Stimulated activated CD4-positive, alpha-beta T cell treated with anti-CD3 and anti-CD28 coated beads, Interleukin-2, amount 100 ng/mL, for 4 hours (primary cell): ENCODE results near the gene KLHL6.
"Not testable (repeated sequence)": the region's sequence is repeated elsewhere in the genome, so short reads cannot be mapped to it uniquely, and the experiment has no call there.

ENCODE experiments used
- DNase-seq: peaks from one replicate; pipeline ENCODE4 v3.0.0-alpha.2; 2020; ENCODE audit warnings: low read depth

Gene KLHL6, protein sequence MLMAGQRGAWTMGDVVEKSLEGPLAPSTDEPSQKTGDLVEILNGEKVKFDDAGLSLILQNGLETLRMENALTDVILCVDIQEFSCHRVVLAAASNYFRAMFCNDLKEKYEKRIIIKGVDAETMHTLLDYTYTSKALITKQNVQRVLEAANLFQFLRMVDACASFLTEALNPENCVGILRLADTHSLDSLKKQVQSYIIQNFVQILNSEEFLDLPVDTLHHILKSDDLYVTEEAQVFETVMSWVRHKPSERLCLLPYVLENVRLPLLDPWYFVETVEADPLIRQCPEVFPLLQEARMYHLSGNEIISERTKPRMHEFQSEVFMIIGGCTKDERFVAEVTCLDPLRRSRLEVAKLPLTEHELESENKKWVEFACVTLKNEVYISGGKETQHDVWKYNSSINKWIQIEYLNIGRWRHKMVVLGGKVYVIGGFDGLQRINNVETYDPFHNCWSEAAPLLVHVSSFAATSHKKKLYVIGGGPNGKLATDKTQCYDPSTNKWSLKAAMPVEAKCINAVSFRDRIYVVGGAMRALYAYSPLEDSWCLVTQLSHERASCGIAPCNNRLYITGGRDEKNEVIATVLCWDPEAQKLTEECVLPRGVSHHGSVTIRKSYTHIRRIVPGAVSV

DNA sequence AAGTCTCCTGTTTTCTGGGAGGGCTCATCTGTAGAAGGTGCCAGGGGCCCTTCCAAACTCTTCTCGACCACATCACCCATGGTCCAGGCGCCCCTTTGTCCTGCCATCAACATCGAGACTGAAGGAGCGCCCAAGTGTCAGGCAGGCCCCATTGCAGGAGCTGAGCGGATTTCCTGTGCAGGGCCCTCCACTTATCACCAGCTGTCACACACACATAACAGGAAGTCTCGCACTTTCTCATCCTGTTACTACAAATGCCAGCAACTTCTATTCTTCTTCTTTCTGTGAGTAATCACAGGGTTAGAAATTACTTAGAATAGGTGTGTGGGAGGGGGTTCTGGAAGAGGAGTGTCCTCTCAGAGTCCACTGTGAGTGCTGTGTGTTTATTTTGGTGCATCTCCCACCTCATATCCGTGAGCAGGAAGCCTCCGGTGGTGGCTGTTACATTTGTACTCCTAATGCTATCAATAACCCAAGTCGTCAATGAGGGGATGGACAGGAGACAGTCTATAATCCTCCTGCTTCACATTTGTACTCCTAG, at the start of gene KLHL6:
TSS of gene KLHL6 (minus strand) at position 166 of the 541 bp plus-strand sequence. CDS start at position 113, 53 bp downstream.
- DNase-seq = peak; percentile 59

DNA sequence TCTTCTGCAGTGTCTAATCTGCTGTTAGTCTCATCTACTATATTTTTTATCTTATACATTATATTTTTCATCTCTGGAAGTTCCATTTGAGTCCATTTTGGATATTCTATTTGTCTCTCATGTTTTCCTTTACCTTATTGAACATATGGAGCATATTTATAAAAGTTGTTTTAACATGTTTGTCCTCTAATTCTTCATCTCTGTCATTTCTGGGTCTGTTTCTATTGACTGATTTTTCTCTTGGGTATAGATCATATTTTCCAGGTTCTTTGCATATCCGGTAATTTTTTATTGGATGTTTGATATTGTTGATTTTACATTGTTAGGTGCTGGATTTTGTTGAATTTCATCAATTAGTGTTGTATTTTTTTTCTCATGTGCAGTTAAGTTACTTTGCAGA, 42.5 kb upstream of the KLHL6 start:
- DNase-seq = no peak

DNA sequence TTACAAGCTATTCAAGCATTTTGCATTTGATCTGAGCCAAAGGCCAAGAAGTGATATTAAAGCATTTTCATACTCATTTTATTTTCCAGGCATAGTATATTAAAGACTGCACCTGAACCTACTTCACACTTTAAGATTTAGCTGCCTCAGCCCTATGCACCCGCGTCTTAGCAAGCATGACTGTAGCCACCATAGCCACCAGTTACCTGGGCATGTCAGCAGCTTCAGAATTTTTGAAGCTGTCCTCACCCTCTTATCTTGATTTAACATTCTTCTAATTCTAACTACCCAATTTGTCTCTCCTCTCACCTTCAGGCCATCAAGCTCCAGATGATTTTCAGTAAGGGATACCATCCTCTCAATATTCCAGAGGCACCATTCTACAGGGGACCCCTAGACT, 39.1 kb upstream of the KLHL6 start:
- DNase-seq = no peak

DNA sequence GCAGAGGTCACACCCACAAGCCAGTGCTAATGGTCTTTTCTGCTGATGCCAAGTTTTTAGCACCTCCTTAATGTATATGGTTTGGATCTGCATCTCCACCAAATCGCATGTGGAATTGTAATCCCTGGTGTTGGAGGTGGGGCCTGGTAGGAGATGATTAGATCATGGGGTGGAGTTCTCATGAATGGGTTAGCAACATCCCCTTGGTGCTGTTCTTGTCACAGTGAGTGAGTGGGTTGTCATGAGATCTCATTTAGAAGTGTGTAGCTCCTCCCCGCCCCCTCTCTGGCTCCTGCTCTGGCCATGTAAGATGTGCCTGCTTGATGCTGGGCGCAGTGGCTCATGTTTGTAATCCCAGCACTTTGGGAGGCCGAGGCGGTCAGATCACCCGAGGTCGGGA, 37.3 kb upstream of the KLHL6 start:
- DNase-seq = no peak

DNA sequence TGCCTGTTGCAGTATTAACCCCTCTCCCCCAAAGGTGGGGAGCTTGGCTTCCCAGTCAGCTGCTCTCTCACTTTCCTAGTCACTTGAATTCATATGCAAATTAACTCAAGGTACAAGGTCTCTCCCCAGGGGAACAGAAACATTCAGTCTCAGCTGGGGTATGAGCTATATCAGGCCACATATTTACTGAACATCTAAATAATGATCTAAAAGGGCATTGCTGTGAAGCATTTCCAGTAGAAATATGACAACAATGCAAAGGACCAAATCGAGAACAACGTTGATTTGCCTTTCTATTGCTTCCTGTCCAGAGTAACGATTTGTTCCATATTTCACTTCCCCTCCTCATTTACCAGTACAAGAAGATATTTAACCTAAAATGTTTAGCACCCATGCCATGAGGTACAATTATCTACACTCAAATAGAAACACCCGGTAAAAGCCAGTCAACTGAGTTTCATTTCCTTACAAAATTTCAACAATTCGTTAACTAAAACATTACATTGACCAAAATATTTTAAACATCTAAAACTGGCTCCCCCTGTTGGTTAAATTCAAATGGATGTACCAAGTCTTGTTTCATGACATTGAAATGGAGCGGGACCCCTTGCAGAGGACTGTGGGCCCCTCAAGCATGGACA, 36.5 kb upstream of the KLHL6 start:
- no peak for DNase-seq

DNA sequence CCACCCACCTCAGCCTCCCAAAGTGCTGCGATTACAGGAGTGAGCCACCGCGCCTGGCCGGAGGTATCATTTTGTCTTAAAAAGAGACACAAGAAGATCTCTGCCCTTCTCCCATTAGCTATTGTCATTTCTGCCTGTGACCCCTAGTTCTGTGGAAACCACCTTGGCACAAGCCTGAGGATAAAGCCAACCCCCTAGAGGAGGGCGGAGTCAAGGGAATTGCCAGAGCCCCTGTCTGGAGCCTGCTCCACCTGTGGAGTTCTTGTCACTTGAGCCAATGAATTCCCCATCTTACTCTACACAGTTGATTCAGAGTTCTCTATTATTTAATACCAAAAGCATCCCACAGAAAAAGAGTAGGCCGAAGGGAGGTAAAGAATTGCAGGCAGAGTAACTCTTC, 34.9 kb upstream of the KLHL6 start:
- no peak for DNase-seq

DNA sequence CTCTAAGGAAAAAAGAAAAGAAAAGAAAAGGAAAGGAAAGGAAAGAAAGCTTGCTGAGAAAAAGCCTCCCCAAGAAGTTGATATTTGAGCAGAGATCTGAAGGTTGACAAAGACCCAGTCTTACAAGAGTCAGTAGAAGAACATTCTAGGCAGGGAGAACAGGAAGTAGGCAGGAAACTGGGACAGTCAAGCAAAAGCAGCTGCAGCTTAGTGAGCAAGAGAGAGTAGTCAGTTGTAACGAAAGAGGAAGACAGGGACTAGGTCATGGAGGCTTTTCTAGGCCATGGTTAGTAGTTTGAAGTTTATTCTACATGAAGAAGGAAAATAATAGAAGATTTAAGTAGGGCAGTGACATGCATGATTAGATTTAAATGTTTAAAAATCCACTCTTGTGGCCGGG, 31.8 kb upstream of the KLHL6 start:
- no peak for DNase-seq

DNA sequence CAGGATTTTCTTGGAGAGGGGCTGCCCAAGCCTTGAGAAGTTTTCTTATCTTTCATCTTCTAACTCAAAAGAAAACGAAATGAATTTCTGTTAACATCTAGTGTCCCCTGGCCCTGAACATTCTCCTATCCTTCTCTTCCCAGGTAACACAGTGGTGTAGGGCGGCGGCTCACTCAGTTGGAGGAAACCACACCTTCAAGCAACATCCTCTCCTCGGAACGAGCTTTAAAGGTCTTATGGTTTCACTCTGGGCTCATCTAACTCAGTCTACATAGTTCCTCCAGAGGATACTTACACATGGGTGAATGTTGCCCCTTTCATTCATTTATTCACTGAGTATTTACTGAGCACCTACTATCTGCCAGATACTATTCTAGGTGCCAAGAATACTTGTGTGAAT, 31.0 kb upstream of the KLHL6 start:
- DNase-seq = no peak

DNA sequence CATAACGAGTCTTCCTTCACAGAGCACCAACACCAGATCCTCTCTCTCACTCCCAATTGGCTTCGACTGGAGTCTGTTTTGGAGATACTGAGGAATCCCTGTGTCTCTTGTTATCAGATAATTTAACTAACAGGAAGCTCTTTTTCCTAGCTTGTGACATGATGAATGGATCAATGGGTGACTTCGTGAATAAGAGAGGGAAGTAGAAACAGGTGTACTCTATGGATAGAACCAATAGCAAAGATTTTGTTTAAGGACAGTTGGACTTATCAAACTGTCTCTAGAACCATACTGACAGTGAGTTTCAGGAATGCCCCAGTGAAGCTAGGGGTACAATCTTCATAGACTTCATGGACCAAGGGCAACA, 29.4 kb upstream of the KLHL6 start:
- DNase-seq = no peak

DNA sequence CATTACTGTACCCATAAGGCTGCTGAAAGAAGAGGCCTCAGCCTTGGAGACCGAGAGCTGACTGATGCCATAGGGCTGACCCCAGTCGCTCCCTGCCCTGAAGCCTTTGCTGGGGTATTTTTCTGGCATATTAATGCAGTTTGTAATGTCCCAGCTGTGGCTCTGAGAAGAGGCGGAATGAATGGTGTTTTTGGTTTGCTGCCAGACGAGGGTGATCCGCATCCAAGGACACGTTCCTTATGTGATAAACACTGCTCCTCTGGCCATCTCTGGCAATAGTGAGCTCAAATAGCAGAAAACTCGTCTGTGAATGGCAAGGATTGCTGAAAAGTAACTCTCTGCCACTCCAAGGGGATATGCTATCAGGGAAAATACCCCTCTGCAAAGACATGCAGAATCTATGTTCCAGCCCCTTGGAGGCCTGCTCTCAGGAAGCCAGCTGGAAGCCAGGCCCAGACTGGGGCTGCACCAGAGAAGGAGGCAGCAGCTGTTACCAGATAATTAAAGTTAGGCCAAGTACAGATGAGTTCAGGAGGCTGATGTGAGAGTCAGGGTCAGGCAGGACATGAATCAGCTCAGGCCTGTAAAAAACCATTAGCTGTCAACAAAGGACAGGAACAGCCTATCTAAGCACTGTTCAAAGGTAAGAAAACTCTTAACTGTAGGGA, 28.9 kb upstream of the KLHL6 start:
- DNase-seq = no peak

DNA sequence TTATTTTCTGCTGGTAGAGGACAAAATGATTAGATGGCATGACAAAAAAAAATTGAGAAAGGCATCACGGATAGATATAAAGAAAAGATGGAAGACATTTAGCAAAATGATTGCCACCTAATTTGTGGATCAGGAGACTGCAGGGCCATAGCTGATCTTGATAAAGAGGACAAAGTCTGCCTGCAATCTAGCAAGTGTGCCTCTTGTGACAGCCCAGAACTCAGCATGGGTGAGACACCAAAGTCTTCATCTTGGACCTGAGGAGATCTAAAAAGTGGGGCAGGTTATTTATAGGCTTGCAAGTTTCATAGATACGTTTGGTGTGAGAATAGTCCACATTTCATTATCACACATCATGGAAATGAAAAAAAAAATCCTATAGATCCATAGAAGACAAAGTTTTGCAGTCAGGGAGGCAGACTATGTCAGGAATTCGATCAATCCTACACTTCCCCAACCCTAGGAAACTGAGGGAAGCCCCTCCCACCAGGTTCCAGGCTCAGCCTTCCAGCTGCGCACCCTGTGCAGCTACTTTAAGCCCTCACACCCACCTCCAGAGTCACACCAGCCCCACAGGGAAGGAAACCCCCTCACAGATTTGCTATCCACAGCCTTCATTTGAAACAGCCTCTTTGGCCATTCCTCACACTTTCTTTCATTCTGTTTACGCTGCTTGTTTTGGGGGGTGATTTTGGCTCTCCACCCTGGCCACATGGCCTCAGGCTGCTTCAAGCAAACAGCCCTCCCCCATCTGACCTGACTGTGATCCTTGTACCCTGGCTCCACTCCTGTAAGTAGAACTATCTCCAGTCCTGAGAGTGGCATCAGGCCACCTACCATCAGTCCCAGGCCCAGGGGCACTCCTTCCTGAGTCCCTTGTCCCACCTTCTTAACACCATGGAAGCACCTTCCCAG, 28.1 kb upstream of the KLHL6 start:
- no peak for DNase-seq

DNA sequence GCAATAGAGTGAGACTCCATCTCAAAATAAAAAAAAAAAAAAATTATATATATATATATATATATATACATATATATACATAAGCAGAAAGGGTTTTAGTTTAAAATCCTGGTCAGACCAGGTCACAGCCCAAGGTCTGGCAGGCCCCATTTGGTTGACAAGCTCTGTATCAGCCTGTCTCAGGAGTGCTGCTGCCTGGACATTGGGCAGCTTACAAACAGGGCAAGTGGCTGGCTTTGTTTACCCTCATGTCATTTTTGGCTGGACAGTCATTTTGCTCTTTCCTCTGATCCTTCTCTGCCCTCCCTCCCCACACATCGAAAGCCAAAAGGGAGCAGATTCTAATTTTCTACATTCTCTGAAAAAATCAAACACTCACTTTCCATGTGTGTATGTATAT, 26.7 kb upstream of the KLHL6 start:
- no peak for DNase-seq

DNA sequence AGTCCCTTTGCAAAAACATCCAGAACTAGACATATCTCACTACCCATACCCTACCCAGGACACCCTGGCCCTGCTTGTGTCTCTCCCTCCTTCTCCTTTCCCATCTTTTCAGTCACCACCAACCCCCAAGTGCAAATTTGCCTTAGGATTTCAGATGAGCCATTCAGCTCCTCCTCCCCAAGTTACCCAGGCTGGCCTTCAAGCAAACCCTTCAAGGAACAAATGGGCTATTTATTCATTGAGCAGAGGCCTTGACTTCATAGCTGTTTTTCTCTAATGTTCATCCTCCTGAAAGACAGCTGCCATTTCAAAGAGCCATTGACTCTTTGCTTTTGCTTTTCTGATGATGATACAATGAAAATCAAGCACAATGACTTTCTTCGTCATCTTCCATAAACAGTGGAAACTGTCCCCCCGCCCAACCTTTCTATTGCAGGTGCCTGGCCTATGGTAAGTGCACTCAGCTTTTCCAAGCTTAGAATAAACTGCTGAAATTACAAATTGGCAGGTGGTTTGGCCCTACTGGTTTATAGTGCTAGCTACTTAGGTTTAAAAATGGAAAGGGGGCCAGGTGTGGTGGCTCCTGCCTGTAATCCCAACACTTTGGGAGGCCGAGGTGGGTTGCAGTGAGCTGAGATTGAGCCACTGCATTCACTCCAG, 26.1 kb upstream of the KLHL6 start:
- no peak for DNase-seq

DNA sequence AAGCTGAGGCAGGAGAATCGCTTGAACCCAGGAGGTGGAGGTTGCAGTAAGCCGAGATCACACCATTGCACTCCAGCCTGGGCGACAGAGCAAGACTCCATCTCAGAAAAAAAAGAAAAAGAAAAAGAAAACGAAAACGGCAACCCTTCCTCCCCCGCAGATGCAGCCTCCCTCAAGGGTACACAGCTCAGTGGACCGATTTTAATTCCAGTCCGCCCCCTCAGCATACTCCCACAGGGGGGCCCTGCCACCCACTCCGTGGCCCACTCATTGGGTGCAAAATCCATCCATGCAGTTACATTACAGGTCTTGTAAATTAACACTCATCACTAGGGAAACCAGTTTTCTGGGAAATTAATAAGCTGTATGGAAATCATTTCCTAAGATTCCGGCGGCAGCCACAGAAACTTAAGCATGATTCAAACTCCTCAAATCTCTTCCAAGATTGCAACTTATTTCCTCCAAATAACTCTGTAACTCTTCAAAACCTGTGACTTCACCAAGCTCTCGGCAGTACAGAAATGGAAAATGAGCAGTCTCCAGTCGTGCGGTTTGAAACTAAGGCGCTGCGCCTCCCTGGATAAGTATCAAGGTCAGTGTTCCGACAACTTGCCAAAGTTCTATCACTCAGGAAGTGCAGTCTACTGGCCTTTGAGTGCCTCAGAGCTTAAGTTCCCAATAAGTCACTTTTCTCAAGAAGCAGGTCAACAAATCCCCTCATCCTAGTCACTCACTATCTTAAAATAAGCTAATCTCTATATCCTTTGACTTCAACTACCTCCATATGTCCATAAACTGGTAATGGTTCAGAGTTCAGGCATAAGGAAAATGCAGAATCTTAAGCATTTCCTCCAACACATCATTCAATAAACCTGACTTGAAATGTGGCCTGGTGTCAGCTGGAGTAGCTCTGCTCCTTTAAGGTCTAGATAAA, 24.7 kb upstream of the KLHL6 start:
- DNase-seq = no peak

DNA sequence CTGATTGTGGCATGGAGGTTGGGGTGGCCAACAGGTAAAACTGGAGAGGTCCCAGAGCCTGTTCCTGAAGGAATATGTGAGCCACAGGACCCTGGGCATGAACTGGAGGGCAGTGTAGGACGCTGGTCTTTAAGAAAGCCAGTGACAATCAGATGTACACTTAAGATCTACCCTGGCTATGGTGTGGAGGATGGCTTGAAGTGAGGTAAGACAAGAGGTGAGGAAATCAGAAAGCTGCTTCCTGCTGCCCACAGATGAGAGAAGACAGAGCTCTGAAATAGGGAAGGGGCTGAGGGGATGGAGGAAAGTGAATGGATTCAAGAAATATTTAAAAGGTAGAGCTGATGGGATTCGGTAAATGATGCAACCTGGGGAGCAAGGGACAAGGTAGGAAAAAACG, 22.7 kb upstream of the KLHL6 start:
- DNase-seq = no peak

DNA sequence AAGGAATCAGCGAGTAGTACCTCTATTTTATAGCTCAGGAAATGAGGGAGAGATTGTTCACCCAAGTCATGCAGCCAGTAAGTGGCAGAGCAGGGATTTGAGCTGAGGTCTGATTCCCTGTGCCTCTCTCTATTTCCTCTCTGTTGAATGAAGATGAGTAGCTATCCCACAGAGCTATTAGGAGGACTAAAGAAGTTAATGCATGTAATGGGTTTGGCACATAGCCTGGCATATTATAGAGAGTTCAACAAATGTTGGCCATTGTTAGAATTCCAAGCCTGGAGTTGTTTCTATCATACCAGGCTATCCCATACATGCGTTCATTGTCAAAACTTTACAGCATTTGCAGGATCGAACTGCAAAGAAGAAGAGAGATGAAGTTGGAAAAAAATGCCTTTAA, 21.8 kb upstream of the KLHL6 start:
- DNase-seq = no peak

DNA sequence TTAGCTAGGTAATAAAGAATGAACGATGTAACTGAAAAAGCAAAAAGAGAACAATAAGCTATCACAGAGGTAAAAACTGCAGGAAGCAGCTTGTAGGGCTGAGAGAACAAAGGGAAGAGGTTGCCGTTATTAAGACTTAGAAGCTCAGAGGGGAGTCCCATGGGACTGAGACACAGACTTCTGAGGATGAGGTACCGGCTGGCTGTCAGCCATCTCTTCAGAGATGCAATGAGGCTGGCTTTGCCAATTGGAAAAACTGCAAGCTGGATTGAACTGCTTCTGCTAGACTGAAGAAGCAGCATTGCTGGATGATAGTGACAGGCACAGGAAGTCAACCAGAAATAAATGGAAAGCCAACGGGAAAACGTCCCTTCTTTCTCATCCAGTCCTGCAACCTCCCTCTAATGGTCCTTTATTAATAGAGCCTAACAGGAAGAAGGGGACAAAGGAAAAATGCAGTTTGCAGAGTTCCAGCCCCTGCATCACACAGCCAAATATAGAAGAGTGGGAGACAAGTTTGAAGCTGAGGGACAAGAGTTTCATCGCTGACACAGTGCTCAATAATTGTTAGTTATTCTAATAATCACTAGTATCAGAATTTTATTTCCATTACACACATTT, 21.1 kb upstream of the KLHL6 start:
- DNase-seq = no peak

DNA sequence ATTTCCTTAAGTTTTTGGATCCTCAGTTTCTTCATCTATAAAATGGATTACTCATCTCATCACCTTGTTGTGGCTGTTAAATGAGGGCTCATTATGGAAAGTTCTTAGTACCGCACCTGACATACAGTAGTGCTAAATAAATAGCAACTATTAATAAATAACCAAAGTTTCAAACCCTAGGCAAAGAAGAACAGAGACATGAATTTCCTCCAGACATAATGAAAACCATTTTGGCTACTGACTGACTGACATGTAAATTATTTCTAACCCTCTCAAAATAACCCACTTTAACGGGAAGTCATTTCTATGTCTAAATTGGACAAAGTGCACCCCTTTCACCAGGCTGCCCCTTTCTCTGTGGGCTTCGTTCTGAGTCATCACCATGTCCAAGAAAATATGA, 17.4 kb upstream of the KLHL6 start:
- DNase-seq = no peak

DNA sequence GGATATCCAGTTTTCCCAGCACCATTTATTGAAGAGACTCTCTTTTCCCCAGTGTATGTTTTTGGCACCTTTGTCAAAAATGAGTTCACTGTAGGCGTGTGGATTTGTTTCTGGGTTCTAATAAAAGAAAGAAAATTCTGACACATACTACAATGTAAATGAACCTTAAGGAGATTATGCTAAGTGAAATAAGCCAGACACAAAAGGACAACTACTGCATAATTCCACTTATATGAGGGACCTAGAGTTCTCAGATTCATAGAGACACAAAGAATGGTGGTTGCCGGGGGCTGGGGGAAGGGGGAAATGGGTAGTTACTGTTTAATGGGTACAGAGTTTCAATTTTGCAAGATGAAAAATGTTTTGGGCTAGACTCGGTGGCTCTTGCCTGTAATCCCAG, 14.7 kb upstream of the KLHL6 start:
- not testable (repeated sequence) for DNase-seq
